ENCODE data around the gene ULBP2.
"Not testable (repeated sequence)": the region's sequence is repeated elsewhere in the genome, so short reads cannot be mapped to it uniquely, and the experiment has no call there.

ULBP2 gene

DNA sequence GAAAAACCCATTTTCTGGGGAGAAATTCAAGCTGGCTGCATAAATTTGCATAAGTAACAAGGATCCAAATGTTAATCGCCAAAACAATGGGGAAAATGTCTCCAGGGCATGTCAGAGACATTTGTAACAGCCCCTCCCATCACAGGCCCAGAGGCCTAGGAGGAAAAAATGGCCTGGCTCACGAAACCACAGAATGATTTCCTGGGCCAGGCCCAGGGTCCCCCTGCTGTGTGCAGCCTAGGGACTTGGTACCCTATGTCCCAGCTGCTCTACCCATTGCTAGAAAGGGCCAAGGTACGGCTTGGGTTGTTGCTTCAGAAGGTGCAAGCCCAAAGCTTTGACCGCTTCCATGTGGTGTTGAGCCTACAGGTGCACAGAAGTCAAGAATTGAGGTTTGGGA, 33.3 kb upstream of the ULBP2 start:
- DNase-seq (ENCODE audit: low read depth in 2 of 3, low spot score in 1 of 3), result not testable (repeated sequence)

GRCh38 chr6:149909701-149910470, 31.9 kb upstream of the ULBP2 start:
- DNase-seq (ENCODE audit: low read depth in 2 of 3, low spot score in 1 of 3), result no peak

- no peak for DNase-seq (ENCODE audit: low read depth in 2 of 3, low spot score in 1 of 3)
Observed at GRCh38 chr6:149910721-149911151, 31.1 kb upstream of the ULBP2 start.

GRCh38 chr6:149912680-149913079, 29.1 kb upstream of the ULBP2 start:
- not testable (repeated sequence) for DNase-seq (ENCODE audit: low read depth in 2 of 3, low spot score in 1 of 3)

DNA sequence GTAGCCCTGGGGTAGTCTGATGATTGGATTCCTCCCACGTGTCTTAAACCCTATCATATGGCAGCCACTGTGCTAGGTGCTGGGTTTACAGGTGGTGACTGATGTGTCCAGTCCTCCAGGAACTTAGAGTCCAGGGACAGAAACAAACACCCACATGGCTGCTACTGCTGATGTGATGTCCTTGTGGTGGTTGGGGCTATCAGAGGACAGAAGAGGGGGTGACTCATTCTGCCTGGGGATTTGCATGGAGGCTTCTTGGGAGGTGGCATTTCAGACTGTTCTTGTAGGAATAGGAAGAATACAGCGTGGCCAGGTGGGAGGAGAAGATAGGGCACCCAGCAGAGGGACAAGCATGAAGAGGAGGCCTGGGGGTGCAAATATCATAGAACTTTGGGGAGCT, 28.7 kb upstream of the ULBP2 start:
- no peak for DNase-seq (ENCODE audit: low read depth in 2 of 3, low spot score in 1 of 3)

- no peak for DNase-seq (ENCODE audit: low read depth in 2 of 3, low spot score in 1 of 3)
Observed at GRCh38 chr6:149913540-149914240, 28.1 kb upstream of the ULBP2 start.

- DNase-seq (ENCODE audit: low read depth in 2 of 3, low spot score in 1 of 3), result no peak
Observed at GRCh38 chr6:149915970-149916865, 25.6 kb upstream of the ULBP2 start.

DNA sequence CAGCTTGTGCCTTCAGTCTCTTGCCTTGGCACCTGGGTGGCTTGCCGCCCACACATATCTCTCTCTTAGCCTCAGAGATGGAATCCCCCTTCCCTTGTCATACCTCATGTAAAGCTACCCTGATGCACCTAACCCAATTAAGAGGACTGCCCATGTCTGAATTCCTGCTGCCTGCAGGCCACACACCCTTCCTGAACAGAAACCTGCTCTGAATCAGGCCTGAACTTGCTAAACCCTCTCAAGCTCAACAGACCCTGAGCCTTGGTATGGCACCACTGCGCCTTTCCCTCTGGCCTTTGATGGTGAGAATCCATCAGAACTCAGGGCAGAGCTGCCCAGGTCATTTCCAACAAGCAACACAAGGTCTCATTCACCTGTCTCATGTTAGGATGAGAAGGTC, 24.1 kb upstream of the ULBP2 start:
- DNase-seq (ENCODE audit: low read depth in 2 of 3, low spot score in 1 of 3), result no peak

DNA sequence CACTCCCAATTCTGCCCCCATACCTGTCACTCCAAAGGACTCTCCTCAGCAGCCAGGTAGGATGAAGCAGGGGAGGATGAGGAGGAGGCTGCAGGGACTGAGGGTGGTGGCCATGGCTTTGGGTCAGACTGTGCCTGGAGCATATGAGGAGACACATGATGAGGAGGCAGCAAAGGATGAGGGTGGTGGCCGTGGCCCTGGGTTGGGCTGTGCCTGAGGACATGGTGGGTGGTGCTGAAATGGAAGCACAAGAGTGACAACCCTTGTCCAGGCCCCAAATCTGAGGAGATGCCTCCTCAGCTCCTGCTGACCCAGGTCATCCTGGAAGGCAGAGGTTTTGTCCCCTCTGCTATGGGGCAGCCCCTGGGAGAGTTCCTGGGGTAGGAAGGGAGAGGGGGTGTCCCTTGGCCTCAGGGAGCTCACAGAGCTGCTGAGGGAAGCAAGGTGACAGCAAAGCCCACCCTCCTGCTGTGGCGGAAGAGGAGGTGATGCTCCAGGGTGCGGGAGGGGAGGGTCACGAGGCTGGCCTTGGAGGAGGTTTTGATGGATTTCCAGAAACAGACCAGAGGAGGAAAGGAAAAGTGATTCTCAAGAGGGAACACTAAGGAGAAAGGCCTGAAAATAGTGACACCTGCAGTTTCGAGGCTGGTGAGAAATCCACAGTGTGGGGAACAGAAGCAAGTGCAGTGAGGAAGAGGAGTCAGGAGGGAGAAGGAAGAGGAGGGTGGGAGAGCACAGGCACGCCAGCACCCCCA, 23.5 kb upstream of the ULBP2 start:
- no peak for DNase-seq (ENCODE audit: low read depth in 2 of 3, low spot score in 1 of 3)

DNA sequence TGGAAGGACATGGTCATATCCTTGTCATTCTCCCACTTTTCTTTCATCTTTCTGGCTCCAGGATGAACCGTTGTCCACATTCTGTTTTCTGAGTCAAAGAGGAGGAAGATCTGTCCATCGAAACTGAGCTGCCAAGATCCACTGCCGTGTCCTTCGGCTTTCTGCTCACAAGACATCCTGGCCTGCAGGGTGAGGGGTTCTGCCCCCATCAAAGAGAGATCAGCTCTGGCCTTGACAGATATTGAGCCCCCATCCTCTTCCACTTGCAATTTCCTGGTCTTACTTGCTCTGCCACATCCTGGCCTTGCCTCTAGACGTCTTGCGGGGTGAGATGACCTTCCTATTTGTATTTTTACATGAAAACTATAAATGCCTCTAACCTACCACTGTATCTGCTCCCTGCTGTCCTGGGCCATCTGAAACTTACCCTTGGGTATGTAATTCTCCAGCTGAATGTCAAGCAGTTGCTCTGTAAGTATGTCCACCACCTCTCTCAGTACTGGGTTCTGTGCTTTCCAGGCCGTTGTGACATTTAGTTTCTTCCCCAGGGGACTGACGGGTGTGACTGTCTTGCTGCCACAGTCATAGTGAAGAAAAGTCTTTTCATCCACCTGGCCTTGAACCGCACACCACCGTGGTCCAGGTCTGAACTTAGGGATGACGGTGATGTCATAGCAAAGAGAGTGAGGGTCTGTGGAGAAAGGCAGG, 22.5 kb upstream of the ULBP2 start:
- DNase-seq (ENCODE audit: low read depth in 2 of 3, low spot score in 1 of 3), result not testable (repeated sequence)

- no peak for DNase-seq (ENCODE audit: low read depth in 2 of 3, low spot score in 1 of 3)
Observed at GRCh38 chr6:149919834-149920225, 22.0 kb upstream of the ULBP2 start.

GRCh38 chr6:149921361-149921760, 20.5 kb upstream of the ULBP2 start:
- DNase-seq (ENCODE audit: low read depth in 2 of 3, low spot score in 1 of 3), result no peak

DNA sequence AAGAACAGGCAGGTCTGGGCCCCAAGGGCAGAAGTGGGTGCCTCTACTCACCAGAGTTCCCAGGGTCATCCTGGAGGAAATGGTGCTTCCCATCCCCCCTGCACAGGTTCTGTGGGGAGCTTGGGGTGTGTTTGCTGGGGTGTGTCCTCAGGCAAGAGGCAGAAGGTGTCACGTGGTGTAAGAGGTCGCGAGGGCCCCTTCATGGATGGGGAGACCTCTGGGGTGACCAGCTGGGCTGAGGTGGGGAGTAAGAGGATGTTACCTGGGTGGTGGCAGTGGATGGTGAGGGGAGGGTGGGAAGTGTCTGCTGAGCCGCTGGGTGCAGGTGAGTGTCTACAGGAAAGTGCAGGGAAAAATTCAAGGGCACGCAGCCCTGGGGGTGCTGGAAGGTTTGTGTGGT, 19.7 kb upstream of the ULBP2 start:
- not testable (repeated sequence) for DNase-seq (ENCODE audit: low read depth in 2 of 3, low spot score in 1 of 3)

DNA sequence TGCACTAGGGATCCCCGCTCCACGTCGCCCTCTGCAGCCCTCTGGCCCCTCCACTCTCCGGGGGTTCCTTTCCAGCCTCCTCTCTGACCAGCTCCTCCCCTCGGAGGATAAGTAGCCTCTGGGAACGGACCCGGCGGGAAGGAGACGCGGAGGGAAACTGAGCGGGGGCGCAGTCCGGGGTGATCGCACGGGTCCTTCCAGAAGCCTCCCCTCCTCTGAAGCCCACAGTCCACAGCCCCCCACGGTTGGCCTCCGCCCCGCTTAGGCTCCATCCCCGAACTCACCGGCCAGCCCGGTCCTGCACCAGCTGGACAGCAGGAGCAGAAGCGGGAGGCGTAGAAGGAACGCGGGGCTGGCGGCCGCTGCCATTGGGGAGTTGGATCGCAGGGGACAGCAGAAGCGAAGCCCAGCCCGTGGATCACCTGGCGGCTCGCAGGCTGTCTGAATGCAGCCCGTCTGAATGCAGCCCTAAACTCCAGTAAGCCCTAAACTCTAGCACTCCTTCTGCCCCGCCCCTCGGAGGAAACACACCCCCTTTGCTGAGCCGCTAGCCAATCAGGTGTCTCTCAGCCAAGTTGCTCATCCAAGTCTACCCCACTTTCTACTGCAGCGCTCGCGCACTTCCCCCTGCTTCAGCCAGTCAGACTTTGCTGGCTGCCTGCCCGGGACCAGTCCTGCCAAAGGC, 19.0 kb upstream of the ULBP2 start, which contains the start of gene RAET1G:
Gene RAET1G (minus strand): TSS at position 480 of the 685 bp plus-strand sequence. CDS start 111 bp downstream, at position 369.
- DNase-seq (ENCODE audit: low read depth in 2 of 3, low spot score in 1 of 3), result peak; percentile 72 to 77 (median 77)

DNA sequence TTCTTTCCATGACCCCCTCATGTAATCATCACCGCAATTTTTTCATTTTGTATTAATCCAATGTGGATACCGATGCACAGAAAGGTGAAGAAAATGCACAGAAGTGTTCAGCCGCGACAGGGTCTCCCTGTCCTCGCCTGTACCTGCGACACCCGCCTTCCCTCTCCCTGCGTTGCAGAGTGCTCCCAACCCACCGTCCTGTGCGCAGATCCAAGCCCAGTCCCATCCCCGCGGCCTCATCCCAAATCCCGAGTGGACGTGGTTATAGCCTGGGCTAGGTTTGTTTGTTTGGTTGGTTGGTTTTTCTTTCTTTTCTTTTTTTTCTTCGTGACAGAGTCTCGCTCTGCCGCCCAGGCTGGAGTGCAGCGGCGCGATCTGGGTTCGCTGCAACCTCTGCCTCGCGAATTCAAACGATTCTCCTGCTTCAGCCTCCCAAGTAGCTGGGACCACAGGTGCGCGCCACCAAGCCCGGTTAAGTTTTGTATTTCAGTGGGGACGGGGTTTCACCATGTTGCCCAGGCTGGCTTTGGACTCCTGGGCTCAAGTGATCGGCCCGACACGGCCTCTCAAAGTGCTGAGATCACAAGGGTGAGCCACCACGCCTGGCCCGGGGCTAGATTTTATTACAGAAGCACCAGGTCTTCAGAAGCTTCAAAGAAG, 18.4 kb upstream of the ULBP2 start:
- DNase-seq (ENCODE audit: low read depth in 2 of 3, low spot score in 1 of 3), result no peak

DNA sequence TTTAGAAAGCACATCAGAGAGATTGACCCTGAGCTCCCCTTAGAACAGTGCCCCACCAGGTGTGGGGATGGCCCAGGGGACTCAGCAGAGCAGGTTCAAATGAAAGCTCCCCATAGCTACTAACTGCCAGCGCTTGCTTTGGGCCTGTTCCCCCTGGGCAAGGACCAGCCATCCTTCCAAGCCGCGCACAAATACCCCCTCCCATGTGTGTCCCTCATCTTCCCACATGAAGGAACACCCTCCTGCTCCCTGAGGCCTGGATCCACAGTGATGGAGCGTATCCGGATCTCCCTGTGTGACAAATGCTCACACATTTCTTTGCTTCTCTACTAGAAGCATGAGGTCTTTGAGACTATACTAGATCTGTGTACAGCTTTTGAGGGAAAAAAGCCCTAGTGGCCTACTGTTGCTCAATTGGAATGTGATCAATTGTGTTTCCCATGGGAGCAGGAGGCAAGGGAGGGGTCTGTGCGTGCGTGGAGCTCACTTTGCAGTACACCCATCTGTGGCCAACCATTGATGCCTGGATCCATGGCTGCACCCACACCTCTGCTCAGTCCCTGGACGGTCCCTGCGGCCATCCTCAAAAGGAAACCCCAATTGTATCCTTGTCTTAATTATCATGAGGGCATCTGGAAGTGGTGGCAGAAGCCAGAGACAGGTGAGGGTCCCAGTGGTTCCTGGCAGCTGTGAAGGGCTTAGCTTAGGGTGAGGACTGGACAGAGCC, 17.4 kb upstream of the ULBP2 start:
- no peak for DNase-seq (ENCODE audit: low read depth in 2 of 3, low spot score in 1 of 3)

DNA sequence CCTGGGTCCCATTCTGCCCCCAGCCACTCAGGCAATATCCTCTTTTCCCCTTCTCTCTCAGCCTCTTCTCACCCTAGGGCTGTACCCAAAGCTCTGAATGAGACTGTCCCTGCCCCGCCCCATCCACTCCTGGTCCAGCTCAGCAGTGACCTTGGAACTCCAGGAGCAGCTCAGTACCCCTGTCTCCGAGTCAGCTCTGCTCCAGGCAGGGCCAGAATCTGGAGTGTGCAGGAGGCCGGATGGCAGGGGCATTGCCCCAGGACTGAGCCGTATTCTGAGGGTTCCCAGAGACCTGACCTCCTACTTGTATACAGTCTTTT, 16.9 kb upstream of the ULBP2 start:
- no peak for DNase-seq (ENCODE audit: low read depth in 2 of 3, low spot score in 1 of 3)

DNA sequence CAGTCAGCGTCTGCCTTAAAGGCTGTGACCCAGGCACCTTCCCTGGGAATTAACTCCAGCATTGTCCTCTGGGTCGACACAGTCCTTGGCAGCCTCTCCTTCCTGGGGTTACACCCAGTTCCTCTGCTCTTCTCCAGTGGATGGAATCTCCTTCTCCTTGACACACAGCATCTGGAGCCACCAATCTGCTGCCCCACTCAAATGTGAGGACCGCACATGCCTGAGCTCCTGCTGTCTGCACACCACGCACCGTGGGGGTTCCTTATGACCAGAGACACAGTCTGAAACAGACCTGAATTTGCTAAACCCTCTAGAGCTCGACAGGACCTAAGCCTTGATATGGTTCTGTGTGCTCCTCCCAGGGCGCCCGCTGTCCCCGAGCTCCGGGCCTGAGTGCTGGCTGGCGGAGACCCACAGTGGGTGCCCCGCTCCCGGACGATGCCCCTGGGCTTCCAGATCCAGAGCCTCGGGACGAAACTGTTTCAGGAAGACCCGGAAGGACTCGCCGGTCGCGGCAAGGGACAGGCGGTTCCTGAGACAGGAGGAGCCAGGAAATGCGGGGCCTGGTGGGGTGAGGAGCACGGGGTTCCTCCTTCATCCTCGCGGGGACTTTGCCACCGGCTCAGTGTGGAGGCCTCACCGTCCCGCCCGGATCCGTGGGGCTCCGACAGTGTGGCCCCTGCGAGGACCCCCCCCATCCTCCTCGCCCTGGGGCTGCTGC, 16.4 kb upstream of the ULBP2 start:
- no peak for DNase-seq (ENCODE audit: low read depth in 2 of 3, low spot score in 1 of 3)
